Measurements from ENCODE around the gene EPS15. TPM values are rescaled to one million over a fixed set of nuclear protein-coding genes. Genes with fewer than 3 reads are reported as not detected.

Gene EPS15
- total and polyA plus RNA-seq, 2 experiments from 2014 or later, result 31.0 to 76.5 TPM

DNA sequence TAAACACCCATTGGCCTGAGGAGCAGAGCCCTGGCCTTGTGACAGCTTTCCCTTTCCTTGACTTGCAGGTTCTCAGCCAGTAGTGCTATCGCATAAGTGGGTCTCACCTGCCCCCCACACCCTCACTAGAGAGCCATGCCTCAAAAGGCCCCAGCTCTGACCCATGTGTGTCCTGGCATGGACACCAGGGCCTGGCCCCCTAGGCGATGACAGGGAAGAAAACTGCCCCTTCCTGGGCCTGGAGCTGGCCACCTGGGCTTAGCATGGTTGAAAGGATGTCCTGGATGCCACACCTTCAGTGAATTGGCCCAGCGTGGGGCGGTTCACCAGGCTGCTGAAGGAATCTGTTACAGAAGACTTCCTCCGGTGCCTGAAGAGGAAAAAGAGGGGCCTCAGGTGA lies 207.2 kb downstream of the EPS15 start (continued):
- TF ChIP-seq EZH2phosphoT487 (IDR thresholded peaks at IDR 0.05; ENCODE audit: unreplicated experiment), result no peak
- TF ChIP-seq CREB1 (CRISPR knock-in tag; IDR thresholded peaks at IDR 0.05; ENCODE audit: low read depth), result no peak
- TF ChIP-seq, protein P1, sequence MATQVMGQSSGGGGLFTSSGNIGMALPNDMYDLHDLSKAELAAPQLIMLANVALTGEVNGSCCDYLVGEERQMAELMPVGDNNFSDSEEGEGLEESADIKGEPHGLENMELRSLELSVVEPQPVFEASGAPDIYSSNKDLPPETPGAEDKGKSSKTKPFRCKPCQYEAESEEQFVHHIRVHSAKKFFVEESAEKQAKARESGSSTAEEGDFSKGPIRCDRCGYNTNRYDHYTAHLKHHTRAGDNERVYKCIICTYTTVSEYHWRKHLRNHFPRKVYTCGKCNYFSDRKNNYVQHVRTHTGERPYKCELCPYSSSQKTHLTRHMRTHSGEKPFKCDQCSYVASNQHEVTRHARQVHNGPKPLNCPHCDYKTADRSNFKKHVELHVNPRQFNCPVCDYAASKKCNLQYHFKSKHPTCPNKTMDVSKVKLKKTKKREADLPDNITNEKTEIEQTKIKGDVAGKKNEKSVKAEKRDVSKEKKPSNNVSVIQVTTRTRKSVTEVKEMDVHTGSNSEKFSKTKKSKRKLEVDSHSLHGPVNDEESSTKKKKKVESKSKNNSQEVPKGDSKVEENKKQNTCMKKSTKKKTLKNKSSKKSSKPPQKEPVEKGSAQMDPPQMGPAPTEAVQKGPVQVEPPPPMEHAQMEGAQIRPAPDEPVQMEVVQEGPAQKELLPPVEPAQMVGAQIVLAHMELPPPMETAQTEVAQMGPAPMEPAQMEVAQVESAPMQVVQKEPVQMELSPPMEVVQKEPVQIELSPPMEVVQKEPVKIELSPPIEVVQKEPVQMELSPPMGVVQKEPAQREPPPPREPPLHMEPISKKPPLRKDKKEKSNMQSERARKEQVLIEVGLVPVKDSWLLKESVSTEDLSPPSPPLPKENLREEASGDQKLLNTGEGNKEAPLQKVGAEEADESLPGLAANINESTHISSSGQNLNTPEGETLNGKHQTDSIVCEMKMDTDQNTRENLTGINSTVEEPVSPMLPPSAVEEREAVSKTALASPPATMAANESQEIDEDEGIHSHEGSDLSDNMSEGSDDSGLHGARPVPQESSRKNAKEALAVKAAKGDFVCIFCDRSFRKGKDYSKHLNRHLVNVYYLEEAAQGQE (IDR thresholded peaks at IDR 0.05; ENCODE audit: unreplicated experiment), result no peak
- no peak for TF ChIP-seq STAT1 (IDR thresholded peaks at IDR 0.05; ENCODE audit: unreplicated experiment)
- no peak for TF ChIP-seq NANOG (IDR thresholded peaks at IDR 0.05; ENCODE audit: borderline replicate concordance)
- TF ChIP-seq, protein P2, sequence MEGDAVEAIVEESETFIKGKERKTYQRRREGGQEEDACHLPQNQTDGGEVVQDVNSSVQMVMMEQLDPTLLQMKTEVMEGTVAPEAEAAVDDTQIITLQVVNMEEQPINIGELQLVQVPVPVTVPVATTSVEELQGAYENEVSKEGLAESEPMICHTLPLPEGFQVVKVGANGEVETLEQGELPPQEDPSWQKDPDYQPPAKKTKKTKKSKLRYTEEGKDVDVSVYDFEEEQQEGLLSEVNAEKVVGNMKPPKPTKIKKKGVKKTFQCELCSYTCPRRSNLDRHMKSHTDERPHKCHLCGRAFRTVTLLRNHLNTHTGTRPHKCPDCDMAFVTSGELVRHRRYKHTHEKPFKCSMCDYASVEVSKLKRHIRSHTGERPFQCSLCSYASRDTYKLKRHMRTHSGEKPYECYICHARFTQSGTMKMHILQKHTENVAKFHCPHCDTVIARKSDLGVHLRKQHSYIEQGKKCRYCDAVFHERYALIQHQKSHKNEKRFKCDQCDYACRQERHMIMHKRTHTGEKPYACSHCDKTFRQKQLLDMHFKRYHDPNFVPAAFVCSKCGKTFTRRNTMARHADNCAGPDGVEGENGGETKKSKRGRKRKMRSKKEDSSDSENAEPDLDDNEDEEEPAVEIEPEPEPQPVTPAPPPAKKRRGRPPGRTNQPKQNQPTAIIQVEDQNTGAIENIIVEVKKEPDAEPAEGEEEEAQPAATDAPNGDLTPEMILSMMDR (conservative IDR thresholded peaks at IDR 0.05; ENCODE audit: low read depth in 2 of 2), result no peak
- TF ChIP-seq, protein P3, sequence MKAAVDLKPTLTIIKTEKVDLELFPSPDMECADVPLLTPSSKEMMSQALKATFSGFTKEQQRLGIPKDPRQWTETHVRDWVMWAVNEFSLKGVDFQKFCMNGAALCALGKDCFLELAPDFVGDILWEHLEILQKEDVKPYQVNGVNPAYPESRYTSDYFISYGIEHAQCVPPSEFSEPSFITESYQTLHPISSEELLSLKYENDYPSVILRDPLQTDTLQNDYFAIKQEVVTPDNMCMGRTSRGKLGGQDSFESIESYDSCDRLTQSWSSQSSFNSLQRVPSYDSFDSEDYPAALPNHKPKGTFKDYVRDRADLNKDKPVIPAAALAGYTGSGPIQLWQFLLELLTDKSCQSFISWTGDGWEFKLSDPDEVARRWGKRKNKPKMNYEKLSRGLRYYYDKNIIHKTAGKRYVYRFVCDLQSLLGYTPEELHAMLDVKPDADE (IDR thresholded peaks at IDR 0.05), result no peak

DNA sequence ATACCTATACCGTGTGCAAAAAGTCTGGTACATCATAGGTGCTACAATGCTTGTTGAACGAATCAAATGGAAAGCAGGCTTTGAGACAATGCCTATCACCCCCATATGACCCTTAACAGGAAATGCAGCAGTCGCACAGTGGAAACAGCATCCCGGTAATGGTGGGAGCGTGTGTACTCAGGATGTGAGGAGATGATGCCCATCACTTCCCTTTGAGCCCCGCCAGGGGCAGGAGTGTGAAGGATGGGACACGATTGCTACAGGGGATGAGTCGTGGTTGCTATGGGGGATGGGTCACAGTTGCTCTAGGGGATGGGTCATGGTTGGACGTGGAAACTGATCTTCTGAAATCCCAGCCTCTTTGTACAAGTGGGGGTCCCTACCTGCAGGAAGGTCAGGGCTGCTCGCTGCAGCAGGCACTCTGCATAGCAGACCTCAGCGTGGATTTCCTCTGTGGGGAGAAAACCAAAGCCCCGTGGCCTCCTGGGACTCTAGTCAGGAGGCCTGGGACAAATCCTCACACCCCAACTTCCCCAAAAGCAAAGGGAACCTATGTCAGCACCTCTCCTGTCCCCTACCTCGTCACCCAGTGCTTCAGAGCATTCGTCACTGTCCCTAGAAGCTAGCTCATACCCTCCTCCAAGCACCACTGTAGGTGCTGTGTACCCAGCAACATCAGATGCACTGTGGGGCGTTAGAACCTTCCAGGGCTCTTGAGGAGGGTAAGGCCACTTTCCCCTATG lies 208.0 kb downstream of the EPS15 start:
- no peak overlapping the region for H3K27ac Mint-ChIP-seq
- no peak overlapping the region for H2AFZ ChIP-seq
- DNase-seq (ENCODE audit: low spot score), result no peak
- TF ChIP-seq, protein P4, sequence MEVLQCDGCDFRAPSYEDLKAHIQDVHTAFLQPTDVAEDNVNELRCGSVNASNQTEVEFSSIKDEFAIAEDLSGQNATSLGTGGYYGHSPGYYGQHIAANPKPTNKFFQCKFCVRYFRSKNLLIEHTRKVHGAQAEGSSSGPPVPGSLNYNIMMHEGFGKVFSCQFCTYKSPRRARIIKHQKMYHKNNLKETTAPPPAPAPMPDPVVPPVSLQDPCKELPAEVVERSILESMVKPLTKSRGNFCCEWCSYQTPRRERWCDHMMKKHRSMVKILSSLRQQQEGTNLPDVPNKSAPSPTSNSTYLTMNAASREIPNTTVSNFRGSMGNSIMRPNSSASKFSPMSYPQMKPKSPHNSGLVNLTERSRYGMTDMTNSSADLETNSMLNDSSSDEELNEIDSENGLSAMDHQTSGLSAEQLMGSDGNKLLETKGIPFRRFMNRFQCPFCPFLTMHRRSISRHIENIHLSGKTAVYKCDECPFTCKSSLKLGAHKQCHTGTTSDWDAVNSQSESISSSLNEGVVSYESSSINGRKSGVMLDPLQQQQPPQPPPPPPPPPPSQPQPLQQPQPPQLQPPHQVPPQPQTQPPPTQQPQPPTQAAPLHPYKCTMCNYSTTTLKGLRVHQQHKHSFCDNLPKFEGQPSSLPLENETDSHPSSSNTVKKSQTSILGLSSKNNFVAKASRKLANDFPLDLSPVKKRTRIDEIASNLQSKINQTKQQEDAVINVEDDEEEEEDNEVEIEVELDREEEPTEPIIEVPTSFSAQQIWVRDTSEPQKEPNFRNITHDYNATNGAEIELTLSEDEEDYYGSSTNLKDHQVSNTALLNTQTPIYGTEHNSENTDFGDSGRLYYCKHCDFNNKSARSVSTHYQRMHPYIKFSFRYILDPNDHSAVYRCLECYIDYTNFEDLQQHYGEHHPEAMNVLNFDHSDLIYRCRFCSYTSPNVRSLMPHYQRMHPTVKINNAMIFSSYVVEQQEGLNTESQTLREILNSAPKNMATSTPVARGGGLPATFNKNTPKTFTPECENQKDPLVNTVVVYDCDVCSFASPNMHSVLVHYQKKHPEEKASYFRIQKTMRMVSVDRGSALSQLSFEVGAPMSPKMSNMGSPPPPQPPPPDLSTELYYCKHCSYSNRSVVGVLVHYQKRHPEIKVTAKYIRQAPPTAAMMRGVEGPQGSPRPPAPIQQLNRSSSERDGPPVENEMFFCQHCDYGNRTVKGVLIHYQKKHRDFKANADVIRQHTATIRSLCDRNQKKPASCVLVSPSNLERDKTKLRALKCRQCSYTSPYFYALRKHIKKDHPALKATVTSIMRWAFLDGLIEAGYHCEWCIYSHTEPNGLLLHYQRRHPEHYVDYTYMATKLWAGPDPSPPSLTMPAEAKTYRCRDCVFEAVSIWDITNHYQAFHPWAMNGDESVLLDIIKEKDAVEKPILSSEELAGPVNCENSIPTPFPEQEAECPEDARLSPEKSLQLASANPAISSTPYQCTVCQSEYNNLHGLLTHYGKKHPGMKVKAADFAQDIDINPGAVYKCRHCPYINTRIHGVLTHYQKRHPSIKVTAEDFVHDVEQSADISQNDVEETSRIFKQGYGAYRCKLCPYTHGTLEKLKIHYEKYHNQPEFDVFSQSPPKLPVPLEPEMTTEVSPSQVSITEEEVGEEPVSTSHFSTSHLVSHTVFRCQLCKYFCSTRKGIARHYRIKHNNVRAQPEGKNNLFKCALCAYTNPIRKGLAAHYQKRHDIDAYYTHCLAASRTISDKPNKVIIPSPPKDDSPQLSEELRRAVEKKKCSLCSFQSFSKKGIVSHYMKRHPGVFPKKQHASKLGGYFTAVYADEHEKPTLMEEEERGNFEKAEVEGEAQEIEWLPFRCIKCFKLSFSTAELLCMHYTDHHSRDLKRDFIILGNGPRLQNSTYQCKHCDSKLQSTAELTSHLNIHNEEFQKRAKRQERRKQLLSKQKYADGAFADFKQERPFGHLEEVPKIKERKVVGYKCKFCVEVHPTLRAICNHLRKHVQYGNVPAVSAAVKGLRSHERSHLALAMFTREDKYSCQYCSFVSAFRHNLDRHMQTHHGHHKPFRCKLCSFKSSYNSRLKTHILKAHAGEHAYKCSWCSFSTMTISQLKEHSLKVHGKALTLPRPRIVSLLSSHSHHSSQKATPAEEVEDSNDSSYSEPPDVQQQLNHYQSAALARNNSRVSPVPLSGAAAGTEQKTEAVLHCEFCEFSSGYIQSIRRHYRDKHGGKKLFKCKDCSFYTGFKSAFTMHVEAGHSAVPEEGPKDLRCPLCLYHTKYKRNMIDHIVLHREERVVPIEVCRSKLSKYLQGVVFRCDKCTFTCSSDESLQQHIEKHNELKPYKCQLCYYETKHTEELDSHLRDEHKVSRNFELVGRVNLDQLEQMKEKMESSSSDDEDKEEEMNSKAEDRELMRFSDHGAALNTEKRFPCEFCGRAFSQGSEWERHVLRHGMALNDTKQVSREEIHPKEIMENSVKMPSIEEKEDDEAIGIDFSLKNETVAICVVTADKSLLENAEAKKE (CRISPR knock-in tag; IDR thresholded peaks at IDR 0.05), result no peak
- no peak for TF ChIP-seq ZNF114 (CRISPR knock-in tag; IDR thresholded peaks at IDR 0.05)

More for the DNA sequence above, 208.0 kb downstream of the EPS15 start:
- Mint-ChIP-seq H3K36me3 (ENCODE audit: low read depth) (no peaks in the 10 kb centered on the region), H3K4me3 (no peak overlapping the region), H3K9me3 (no peaks in the 10 kb centered on the region; the same call in 2 of the 3 replicates), H3K27me3 (ENCODE audit: insufficient read depth, low read depth, poor library complexity) (peaks cover 10% of the 10 kb centered on the region), H3K4me1 (peaks cover 11% of the 10 kb centered on the region; the same call in 2 of the 3 replicates)
- H3K4me3 ChIP-seq, result no peak overlapping the region
- H3K27me3 ChIP-seq (ENCODE audit: insufficient read depth), result no peaks in the 10 kb centered on the region
- H3K36me3 ChIP-seq (ENCODE audit: insufficient read depth), result no peaks in the 10 kb centered on the region
- H3K4me1 ChIP-seq (ENCODE audit: insufficient read depth), result no peaks in the 10 kb centered on the region
- H3K27ac ChIP-seq (ENCODE audit: low read depth), result no peak overlapping the region
- H3K9me2 ChIP-seq (ENCODE audit: insufficient read depth), result no peaks in the 10 kb centered on the region
- H3F3A ChIP-seq (replicated peaks; ENCODE audit: low read depth), result no peaks in the 10 kb centered on the region
- no peaks in the 10 kb centered on the region for H4K20me1 ChIP-seq (replicated peaks; ENCODE audit: insufficient read depth)
- H3K4me2 ChIP-seq, result no peak overlapping the region
- ATAC-seq, result no peak
- no peaks in the 10 kb centered on the region for H3K79me2 ChIP-seq (replicated peaks; ENCODE audit: insufficient read depth)
